GM19395 (cell line): Measurements from ENCODE around the gene JOSD1.

Source experiments
- ATAC-seq: cut with Tn5 transposase; IDR thresholded peaks from one replicate; pipeline ENCODE4 v1.9.1; 2021; ENCODE audit warnings: mild to moderate bottlenecking, moderate library complexity; ENCODE audit not compliant: unreplicated experiment

Gene JOSD1

DNA sequence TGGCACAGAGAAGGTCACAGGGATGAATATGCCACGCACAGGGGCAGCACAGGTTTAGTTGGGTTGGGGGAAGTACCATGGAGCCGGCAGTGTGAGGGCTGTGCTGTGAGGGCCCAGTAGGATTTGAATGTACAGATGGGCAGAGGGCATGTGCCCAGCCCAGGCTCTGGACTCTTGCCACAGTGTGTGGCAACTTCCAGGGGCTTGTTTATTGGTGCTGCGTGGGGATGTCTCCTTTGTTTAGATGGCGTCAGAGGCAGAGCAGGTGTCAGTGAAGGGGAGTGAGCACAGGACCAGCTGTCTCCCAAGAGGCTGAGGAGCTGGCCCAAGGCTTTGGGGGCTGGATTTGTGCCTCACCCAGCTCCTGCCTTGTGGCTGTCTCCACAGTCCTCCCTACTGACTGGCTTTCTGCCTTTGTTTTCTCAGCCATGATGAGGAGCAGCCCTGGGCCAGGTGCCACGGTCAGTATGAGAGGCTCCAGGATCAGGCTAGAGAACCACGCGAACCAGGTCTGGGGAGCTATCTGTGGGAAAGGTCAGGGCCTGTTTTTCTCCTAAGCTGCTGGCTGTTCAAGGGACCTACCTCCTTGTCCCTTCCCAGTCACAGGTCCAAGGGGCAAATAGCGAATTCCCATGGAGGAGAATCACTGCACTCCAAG lies 33.1 kb upstream of the JOSD1 start:
- ATAC-seq: no peak

DNA sequence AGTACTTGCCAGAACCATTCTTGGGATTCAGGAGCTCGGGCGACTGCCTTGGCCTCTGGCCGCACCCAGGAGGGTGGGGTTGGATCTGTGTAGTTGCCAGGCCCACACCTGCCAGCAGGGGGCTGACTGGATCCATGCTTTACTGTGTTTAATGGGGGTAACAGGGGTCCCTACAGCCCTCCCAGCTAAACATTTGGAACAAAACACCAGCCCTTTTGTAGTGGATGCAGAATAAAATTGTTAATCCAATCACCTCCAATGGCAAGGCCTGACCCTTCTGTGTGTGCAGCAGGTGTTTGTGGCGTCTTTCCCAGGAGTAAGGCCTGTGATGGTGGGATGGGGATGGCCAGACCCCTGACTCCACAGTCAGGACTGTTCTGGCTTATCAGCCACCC lies 32.6 kb upstream of the JOSD1 start:
- no peak for ATAC-seq

DNA sequence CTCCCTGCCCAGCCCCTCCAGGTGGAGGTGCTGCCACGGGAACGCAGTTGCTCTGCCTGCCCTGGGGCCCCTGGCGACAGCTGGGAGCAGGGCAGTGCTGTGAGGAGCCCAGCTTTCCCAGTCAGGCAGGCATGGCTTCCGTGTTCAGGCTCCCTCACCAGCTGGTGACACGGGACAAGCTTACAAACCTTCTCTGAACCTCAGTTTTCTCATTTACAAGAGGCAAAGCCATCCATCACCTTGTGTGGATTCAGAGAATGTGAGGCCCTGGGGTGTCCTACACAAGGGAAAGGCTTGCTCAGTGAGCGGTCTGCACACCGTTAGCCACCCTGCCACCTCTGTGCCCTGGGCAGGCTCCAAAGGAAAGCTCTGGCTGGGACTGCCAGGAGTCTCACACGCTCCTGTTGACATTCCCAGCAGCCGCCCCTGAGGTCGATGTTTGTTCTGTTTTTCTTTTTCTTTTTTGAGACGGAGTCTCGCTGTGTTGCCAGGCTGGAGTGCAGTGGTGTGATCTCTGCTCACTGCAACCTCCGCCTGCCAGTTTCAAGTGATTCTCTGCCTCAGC lies 31.6 kb upstream of the JOSD1 start:
- ATAC-seq: no peak

DNA sequence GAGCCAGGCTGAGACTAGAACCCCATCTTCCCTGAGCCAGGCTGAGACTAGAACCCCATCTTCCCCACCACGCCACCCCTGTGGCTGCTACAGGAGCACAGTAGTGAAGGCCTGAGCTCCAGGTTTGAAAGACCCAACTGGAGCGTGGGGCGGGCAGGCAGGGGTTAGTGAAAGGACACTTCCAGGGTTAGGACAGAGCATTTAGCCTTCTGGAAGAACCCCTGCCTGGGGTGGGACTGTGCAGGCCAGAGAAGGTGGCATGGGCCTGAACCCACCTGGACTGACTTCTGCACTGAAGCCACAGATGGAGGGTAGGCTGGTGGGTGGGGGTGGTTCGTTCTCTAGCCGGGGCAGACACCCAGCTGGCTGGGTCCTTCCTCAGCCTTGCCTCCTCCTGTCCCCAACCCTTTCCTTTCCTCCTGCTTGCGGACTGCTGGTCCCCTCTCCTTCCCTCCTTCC lies 31.0 kb upstream of the JOSD1 start:
- no peak for ATAC-seq

DNA sequence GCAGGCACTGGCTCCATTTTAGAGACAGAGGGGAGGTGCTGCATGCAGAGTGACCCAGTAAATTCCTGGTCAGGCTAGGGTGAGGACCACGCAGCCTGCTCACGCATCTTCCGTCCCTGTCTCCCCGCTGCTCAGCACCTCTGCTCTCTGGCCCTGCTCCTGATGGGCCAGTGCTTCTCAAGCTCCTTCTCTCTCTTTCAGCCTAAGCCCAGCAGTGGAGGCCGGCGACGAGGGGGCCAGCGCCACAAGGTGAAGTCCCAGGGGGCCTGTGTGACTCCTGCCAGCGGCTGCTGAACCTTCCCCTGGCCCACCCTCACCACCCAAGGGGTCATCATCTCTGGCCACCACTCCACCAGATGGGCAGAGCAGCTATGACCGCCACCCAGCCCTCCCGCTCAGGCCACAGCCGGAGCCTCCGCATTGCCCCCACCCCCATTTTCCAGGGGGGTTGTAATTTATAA lies 29.7 kb upstream of the JOSD1 start:
- no peak for ATAC-seq

DNA sequence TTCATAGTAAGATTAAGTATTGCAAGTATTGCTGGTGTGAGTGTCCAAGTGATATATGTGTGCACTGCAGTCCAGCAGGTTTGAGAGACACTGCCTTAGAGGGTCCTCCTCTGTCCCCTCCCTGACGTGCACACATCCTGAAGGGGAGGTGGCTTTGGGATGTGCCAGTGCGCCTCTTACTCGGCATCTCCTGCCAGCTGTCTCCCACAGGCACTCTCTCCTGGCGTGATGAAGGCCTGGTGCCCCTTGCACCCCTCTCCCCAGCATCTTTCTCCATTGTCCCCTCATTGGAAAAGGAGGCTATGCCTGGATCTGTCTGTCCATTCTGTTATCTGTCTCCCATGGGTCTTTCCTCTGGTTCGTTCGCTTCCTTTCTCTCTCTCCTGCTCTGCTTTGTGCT lies 29.2 kb upstream of the JOSD1 start:
- no peak for ATAC-seq

DNA sequence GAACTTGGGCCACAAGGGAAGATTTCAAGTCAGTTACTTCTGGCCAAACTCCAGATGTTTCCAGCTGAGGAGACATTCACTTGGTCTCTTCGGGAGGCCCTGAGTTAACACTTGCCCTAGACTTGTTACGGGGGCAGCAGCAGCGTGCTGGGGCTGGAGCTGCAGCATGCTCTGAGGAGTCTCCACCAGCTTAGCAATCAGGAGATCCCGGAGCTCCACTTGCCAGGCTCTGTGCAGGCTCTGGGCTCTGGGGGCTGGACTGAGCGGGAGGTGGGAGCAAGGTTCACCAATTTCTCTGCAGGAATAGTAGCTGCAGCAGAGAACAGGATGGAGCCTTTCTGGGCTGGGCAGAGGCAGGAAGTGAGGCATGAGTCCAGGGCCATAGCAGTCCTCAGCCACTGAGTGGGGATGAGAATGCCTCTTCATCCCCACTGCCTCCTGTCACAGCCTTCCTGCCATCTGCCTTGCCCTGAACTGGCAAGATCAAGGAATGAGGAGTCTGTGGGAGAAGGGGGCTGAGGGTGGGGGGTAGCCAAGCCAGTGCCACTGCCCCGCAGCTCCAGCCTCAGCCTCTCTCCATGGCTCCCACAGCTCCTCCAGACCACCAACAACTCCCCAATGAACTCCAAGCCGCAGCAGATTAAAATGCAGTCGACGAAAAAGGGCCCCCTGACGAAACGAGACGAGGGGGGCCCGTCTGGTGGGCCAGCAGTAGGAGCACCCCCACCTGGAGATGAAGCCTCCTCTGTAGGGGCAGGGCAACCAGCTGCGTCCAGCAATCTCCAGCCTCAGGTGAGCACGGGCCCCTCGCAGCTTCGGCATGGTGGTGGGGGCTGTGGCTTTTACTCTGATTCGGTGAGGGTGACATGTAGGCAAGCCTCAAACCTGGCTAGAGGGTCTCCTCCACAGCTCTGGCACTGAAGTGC lies 28.4 kb upstream of the JOSD1 start:
- ATAC-seq: no peak

DNA sequence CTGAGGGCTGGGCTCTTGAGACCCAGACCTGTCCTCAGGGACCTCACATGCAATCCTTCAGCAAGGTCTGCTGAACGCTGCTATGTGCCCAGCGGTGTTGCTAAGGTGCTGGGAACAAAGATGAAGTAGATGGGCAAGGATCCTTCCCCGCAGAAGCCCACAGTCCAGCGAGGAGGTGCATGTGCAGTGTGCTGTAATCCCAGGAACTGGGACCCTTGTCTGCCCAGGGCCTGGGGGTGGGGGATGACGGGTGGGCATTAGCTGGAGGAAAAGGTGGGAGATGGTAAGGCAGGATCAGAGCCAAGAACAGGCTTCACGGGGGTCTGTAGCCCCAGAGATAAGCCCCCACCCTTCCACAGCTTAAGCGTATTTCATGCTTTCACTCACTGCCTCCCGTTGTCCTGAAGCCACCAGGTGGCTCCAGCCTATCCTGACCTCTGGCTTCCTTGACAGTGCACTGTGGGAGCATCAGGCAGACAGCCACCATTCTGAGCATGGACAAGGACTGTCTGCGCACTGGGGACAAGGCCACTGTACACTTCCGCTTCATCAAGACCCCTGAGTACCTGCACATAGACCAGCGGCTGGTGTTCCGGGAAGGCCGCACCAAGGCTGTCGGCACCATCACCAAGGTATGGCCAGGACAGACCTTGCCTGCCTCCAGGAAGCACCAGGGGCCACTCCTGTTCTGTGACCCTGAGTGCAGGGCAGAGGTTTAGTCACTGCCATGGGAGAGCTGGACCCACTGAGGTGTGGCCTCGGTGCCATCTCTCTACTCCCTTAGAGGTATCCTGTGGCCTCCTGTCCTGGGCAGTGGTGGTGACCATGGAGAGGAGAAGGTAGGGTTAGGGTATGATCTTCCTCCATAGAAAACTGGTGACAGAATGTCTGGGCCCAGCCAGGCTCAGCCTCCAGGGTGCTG lies 27.0 kb upstream of the JOSD1 start:
- no peak for ATAC-seq

DNA sequence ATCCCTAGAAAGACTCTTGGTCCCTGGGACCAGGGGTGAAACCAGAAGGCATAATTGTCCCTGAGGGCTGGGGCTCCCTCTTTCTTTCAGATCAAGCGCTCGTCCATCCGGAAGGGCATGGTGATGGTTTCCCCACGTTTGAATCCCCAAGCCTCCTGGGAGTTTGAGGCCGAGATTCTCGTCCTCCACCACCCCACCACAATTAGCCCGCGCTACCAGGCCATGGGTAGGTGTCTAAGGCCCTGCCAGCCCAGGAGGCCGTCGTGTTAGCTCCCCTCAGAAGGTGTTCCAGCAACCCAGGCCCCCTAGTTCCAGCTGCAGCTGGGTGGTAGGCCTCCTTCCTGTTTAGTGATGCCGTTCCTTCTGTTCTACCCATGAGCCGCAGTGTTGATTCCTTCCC lies 26.4 kb upstream of the JOSD1 start:
- no peak for ATAC-seq

DNA sequence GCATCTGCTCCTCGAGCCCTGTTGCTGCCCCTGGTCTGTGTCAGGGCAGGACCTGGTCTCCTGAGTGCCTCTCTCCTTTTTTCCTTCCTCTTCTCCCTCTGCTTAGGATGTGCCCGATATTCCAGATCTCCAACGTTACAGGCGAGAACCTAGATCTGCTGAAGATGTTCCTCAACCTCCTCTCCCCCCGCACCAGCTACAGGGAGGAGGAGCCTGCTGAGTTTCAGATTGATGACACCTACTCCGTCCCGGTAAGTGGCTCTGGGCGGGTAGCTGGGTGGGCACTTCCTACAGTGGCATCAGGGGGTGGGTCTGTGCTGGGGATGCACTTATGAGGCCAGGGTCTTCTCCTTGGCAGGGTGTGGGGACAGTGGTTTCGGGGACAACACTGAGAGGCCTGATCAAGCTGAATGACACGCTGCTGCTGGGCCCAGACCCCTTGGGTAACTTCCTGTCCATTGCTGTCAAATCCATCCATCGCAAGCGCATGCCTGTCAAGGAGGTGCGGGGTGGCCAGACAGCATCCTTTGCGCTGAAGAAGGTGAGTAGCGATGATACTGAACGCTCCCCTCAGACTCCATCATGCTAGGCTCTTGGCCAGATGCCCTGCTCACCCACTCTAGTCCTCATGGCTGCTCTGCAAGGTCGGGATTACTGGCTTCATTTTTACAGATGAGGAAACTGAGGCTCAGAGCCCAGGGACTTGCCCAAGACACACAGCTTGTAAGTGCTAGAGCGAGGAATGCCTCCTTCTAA lies 25.3 kb upstream of the JOSD1 start:
- ATAC-seq: no peak

DNA sequence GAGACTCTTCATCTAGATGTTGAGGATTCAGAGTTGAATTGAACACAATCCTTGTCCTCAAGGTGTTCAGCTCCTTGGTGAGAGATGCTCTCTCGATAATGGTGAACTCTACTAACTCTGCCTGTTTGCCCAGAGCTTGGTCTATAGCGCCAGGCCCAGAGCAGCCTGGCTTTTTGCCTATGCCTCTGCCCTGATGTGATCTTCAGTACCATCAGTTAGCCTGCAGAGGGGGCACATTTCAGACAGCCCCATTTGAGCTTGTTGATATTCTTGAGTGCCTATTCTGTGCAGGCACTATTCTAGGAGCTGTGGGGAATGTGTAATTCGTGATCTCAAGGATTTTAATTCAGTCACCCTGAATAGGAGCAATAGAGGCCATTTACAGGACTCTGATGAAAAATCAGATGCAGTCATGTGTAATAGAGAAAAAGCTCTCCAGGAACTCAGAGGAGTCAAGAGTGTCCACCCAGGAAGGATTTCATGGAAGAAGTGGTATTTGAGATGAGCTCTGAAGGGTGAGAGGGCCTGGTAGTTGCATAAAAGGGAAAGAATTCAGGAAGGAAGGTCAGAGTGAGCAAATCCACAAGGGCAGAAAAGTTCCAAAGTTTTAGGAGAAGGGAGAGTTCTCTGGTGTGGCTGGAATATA lies 24.3 kb upstream of the JOSD1 start:
- ATAC-seq: no peak

DNA sequence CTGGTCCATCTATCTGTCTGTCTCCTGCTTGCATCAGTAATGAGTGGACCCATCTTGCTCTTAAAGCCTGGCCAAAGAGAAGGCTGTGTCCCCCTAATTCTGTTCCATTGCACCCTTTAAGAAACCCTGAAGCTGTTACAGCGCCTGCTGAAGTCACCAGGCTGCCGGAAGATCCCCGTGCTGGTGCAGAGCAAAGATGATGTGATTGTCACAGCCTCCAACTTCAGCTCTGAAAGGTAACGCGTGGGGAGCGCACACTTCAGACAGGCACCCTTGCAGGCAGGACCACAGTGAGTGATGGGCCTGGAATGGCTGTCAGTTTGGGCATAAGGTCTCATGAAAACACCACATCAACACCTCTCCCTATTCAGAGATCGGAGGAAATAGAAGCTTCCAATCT lies 23.4 kb upstream of the JOSD1 start:
- ATAC-seq: no peak

DNA sequence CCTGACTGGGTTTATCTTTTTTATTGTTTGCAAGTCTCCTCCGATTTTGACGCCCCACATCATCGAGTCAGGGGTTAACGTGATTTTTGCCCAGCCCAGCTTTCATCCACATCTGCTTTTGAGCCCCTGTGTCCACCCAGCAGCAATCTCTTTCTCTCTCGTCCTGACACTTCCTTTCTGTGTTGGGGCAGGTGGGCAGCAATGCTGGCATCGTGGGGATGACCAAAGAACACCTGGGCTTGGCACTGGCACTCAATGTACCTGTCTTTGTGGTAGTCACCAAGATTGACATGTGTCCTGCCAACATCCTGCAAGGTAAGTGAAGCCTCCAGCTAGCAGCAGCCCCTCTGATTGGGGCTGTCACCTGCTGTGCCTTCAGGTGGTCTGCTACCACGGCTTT lies 20.8 kb upstream of the JOSD1 start:
- no peak for ATAC-seq

DNA sequence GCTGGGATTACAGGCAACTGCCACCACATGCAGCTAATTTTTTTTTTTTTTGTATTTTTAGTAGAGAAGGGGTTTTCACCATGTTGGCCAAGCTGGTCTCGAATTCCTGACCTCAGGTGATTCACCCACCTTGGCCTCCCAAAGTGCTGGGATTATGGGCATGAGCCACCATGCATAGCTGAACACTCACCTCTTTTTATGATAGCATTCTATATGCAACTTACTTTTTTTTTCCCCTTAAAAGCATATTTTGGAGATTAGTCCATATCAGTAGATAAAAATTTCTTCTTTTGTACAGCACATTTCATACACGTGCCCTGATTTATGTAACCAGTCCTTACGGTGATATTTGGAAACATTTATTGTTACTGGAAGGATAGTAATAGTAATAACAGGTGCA lies 19.6 kb upstream of the JOSD1 start:
- ATAC-seq: no peak

DNA sequence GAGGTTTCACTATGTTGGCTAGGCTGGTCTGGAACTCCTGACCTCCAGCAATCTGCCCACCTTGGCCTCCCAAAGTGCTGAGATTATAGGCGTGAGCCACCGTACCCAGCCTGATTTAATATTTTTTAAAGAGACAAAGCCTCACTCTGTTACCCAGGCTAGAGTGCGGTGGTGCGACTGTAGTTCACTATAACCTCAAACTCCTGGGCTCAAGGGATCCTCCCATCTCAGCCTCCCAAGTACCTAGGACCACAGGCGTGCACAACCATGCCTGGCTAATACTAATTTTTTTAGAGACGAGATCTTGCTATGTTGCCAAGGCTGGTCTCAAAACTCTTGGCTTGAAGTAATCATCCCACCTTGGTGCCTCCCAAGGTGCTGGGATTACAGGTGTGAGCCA lies 18.5 kb upstream of the JOSD1 start:
- ATAC-seq: no peak

DNA sequence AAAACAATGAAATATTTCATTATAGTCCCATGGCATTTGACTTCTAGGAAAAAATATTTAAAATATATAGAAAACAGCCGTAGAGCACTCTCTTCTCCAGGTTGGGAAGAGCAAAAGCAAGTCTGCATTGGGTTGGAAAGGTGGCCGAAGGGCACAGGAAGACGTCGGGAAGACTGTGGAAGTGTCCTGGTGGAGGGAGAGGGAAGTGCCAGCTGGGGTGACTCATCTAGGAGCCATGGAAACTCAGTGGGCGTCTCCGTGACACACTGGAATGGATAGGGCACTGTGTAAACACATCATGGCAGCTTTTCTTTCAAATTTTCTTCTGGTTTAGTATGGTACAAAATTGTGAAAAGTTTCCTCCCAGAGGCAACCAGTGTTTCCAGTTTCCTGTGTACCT lies 17.7 kb upstream of the JOSD1 start:
- ATAC-seq: no peak

DNA sequence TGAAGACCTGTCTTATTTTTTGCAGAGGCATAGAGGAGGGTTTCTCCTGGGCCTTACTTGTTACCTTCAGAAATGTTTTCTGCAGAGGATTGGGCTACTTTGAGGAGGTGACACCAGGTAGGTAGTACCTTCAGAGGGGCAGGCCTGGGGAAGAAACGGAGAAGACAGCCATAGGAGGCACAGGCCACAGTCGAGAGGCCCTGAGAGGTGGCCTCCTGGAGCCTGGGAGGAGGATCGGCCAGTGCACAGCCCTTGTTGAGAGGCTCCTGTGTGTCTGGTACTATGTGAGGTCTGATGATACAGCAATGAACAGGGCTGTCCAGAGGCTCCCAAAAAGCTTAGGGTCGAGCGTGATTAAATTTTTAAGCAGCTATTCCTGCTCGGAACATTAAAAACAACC lies 16.5 kb upstream of the JOSD1 start:
- no peak for ATAC-seq

DNA sequence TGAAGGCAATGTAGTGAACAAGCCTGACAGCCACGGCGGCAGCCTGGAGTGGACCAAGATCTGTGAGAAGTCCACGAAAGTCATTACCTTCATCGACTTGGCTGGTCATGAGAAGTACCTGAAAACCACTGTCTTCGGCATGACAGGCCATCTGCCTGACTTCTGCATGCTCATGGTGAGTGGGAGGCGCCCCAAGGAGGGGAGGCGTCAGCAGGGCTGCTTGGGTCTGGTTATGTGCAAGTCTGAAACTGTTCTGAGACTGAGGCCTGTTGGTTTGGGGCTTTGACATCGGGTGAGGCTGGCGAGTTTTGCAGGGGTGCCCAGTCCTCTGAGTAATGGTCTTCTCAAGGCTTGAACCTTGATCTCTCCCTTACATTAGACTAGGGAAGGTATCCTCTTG lies 16.1 kb upstream of the JOSD1 start:
- no peak for ATAC-seq

DNA sequence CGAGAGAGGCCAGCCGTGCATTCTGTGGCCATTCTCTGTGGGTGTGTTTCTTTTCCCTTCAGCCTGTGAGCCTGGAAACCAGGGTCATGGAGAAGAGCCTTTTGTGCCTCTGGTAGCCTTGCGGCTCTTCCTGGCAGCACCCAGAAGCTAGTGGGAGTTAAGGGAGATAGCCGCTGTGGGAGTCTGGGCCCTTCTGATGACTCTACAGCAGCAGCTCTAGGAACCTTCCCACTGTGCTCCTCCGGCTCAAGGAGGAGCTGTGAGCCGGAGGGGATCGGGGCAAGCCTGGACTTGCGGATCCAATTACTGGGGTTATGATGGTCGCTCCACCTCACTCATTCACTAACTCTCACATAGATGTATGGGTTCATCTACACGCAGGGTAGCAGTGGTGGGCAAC lies 15.5 kb upstream of the JOSD1 start:
- ATAC-seq: no peak

DNA sequence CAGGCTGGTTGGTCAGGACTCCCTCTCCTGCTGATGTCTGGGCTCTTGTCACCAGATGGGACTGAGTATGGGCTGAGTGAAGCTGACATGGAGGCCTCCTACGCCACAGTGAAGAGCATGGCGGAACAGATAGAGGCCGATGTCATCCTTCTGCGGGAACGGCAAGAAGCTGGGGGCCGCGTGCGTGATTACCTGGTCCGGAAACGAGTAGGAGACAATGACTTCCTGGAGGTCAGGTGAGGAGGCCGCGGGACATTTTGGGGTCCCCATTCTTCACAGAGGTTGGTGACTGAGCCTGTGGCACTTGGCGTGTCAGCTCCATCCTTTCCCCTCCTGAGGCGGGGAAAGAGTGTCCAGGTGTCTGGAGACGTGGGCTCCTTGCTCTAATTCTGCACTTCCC lies 15.1 kb upstream of the JOSD1 start:
- ATAC-seq: no peak
